ENCODE measurements around the gene OTULIN.

OTULIN gene

DNA sequence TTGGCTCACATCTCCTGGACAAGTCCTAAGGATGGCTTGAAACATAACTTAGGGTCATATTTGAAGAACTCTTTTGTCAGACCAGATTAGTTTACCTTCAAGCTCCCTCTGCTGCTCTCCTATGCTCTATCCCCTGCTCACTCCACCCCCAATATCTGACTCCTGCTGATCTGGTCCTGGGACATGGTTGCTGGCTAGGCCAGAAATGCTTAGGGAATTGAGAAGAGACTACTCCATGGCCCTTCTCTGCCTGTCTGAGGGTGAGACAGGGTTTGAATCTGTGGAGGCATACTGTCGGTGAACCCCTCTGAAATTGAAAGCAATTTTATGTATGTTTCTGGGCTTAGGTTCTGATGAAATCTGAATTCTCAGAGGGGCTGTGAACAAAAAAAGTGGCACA, 3.3 kb downstream of the OTULIN start:
- in situ Hi-C loops (cut with MboI; ENCODE audit: low sequenced_read_pairs) = no loop called here

DNA sequence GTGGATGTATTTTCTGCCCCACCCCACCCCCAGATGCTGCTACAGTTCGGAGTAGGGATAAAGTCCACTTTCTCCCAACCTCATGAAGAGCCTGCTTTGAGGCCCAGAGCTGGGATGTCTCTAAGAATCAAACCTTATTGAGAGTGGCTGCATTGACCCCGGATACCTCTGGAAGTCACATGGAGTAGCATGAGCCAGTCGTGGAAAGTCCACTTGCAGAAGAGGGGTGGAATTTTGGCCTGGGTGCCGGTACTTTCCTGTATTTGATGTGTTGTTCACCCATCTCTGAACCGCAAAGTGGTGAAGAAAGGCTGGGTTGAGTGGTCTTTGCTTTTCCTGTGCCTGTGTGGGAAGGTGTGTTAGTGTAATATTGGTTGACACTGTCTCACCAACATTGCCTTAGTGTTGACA, 3.7 kb downstream of the OTULIN start:
- in situ Hi-C loops (cut with MboI; ENCODE audit: low sequenced_read_pairs) = no loop called here

DNA sequence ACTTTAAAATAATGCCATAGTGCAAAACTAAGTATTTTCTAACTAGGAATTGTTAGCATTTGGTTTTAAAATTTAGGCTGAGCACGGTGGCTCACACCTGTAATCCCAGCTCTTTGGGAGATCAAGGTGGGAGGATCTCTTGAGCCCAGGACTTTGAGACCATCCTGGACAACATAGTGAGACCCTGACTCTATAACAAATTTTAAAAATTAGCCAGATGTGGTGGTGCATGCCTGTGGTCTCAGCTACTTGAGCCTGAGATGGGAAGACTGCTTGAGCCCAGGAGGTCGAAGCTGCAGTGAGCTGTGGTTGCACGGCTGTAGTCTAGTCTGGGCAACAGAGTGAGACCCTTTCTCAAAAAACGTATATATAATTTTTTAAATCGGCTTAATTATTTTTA, 4.9 kb downstream of the OTULIN start:
- in situ Hi-C loops (cut with MboI; ENCODE audit: low sequenced_read_pairs) = no loop called here

DNA sequence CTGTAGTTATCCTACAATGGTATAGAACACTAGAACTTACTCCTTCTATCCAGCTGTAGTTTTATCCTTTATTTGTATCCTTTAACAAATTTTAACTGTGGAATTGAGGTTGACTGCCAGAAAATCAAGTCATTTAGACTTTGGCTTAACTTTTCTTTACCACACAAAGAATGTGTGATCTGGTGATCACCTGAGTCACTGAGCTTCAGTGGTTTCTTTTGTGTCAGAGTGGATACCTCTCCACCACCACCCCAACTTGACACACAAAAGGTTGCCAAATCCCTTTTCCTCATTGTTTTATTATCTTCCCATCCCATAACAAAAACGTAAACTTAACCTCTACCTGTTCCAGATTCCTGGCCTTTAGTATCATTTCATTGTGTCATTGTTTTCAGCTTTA, 5.5 kb downstream of the OTULIN start:
- in situ Hi-C loops (cut with MboI; ENCODE audit: low sequenced_read_pairs) = no loop called here

DNA sequence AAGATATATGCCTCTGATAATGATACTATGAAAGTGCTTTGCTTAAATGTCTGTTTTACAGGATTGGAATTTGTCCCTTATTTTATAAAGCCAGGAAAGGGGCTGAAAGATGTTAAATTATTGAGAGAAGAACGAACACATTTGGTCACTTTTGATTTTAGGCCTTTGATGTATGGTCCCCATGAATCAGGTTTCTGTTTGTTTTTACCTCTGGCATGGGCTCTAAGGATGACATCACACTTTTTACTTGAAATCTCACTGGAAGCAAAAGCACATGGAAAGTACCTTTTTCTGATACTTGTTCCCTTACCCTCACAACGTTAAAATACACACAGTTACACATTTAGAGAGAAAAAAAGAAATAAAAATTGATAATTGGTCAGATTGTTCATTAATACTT, 6.9 kb downstream of the OTULIN start:
- in situ Hi-C loops (cut with MboI; ENCODE audit: low sequenced_read_pairs) = no loop called here

DNA sequence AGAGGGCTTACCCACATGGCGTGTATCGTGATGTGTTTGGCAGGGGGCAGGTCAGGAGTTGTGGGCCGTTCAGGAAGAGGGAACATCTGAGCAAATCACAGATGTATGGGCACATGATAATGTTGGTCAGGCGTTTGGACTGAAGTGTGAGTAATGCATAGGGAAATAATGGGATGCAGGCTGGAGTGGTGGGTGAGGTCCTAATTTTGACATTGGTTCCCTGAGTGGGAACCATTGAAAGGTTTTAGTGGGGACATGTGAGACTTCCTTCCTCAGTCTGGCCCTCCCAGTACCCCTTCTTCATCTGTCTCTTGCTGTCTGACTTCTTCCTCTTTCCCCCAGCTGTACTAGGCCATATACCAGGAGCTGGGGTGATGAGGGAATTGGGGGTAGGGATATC, 7.6 kb downstream of the OTULIN start:
- in situ Hi-C loops (cut with MboI; ENCODE audit: low sequenced_read_pairs) = no loop called here

DNA sequence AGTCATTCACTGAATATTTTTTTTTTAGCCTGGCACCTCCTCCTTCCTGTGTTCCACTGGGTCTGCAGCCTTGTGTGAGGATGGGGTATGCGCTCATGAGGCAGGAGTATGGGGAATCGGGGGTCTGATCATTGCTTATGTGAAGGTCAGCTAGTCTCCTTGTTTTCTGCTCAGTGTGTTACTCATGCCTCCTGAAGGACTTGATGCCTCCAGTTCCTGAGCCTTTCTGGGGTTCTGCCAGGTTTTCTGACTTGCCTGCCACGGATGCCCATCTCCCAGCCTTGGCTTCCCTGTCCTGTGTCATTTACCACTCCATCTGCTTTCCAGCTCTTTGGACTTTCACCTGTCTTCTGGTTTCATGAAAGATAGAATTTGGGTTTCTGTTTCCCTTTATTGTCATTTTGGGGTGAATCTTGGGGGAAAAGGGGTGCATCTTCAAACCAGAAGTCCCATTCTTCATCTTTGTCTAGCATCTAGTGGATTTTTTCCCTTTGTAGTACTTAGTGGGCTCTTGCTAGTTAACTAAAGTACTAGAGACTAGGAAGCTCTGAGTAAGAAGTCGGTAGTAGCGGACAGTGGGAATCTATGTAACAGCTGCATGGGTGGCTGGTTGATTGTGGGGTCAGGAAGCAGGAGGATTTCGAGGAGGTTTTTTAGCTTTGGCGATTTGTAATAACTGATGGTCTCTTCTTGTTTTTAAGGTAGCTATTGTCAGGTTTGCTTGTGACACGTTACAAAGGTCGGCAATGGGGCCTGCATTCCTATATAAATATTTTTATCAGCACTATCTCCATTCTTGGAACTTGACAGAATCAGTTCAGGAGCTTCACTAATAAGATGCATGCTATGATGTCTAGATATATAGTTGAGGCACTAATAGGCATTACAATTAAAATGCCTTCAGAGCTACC, 8.2 kb downstream of the OTULIN start:
- in situ Hi-C loops (cut with MboI; ENCODE audit: low sequenced_read_pairs) = no loop called here

DNA sequence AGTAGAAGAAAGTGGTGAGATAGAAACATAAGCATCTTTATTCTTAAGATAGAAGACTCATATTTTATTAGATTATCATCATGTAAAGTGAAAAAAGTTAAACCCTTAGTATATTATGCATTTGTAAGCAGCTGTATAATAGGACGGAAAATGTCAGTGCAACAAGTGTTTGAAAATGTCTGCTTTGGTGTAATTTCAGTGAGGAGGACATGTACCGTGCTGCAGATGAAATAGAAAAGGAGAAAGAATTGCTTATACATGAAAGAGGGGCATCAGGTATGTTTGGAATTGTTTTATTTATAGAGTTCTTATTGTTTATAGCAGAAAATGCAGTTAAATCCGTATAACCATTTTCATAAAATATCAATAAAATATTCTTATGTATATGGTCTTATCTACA, 8.9 kb downstream of the OTULIN start:
- in situ Hi-C loops (cut with MboI; ENCODE audit: low sequenced_read_pairs) = no loop called here

DNA sequence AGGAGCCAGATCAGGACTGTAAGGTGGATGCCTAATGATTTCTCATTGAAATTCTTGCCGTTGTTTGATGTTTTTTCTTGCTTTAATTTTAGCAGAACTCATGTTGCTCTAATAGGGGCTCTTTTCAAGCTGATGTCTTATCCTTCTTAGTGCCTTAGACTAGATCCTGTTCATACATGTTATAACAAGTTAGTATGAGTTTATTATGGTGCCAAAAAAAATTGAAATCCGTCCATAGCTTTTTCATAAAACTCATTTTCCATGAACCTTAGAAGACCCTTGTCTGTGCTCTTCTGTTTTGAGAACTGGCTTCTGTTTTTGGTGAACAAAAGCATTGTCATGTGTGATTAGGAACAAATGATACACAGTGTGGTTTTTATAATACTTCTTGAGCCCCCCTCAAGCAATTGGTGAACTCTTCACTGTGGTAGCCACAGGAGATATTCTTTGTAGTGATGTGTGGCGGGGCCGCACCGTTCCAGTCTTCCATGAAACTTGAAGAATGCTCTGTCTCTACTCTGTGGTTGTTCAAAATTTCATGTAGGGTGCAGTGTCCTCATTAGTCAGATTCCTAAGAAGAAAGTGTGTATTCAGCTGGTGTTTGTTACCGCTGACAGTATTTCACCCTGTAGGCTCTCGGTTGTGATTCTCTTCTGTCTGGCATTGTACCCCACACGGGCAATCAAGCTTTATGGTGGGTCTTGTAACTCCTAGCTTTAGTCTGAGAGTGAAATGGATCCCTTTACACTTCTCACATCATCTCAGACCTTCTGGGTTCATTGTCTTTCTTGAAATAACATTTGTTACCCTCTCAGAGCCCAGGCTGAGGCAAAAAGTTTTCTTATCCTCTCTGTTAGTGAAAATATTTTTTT, 10.7 kb downstream of the OTULIN start:
- in situ Hi-C loops (cut with MboI; ENCODE audit: low sequenced_read_pairs) = no loop called here

DNA sequence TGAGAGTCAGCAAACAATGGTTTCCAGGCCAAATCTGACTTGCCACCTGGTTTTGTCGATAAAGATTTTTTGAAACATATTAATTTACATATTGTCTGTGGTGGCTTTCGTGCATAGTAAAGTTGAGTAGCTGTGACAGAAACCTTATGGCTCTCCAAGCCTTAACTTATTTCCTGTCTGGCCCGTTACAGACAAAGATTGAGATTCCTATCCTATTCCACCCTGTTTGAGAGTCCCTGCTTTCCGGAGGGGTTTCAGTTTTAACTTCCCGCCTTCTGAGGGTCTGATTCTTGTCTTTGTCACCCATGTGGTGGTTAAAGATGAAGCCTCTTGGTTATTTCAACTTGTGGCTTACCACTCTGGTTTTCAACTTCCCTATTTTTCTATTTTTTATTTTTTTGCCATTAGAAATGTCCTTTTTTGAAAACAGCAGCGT, 11.4 kb downstream of the OTULIN start:
- in situ Hi-C loops (cut with MboI; ENCODE audit: low sequenced_read_pairs) = no loop called here

DNA sequence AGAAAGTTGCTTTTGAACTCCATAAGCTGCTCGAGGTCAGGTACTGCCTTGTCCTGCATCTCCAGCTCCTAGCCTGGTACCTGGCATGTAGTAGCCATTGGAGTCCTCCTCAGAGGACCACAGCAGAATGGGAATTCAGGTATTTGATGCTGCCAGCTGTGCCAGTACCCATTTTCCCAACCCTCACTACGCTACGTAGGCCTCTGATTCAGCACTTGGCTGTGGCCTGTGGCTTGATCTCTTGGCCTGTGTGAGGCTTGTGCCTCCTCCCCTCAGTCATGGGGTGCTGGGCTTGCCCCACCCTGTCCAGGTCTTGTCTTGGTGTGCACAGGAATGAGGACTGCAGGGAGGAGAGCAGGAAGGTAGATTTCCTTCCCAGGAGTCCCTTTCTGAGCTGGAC, 11.8 kb downstream of the OTULIN start:
- in situ Hi-C loops (cut with MboI; ENCODE audit: low sequenced_read_pairs) = no loop called here

DNA sequence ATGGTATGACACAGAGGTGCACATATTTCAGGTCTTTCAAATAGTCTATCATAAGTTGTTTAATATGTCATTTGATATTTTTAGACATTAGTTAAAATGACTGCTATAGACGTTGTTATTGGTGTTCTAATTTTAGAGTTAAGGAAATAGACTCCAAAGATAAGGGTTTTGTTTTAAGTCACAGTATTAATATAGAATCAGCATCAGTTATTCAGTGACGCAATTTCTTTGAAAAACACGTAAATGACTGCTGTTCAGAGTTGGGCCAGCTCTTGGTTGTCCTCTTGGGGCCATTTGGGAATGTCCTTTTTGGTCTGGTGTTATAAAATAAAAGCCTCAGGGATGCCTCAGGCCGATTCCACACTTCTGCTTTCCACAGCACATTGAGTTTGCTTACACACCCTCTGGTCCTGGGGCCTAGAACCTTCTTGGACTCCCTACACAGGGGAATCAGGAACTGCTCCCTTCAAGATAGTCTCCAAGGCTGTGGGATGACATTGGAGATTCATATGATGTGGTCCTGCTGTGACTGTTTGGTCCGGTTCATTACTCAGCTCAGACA, 14.3 kb downstream of the OTULIN start:
- in situ Hi-C loops (cut with MboI; ENCODE audit: low sequenced_read_pairs) = no loop called here

DNA sequence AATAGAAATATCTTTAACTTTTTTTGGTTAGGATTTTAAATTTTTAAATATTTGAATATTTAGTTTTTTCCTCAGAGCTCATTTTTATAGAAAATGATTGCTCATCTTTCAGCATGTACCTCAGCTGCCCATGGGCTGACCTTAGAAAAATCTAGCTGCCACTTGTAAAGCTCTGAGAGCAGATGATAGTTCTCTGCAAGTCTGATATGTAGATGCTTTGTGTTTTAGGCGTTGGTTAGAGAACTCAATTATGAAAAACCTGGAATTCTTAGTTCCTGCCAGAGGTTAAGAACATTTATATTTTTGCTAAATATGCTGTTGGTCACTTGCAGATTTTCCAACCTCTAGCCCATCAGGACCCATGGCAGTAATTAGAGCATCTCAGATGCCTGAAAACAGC, 15.1 kb downstream of the OTULIN start:
- in situ Hi-C loops (cut with MboI; ENCODE audit: low sequenced_read_pairs) = no loop called here

DNA sequence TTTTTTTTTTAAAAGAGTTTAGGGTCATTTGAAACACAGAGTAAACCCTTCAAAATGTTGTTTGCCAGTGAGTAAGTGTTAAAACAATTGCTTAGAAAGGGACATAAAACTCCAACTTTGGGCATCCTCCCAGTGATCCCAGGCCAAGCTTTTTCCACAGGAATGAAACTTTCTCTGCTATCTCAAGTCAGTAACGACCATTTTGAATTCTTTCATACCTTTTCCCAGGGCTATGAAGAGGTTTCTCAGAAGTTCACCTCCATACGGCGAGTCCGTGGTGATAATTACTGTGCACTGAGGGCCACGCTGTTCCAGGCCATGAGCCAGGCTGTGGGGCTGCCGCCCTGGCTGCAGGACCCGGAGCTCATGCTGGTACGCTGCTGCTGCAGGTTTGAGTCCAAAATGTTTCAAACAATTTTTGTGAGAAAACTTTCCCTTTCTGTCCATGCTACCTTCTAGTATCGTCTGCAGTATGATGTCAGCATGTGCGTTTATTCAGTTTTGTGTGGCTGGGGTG, 16.8 kb downstream of the OTULIN start:
- in situ Hi-C loops (cut with MboI; ENCODE audit: low sequenced_read_pairs) = no loop called here

DNA sequence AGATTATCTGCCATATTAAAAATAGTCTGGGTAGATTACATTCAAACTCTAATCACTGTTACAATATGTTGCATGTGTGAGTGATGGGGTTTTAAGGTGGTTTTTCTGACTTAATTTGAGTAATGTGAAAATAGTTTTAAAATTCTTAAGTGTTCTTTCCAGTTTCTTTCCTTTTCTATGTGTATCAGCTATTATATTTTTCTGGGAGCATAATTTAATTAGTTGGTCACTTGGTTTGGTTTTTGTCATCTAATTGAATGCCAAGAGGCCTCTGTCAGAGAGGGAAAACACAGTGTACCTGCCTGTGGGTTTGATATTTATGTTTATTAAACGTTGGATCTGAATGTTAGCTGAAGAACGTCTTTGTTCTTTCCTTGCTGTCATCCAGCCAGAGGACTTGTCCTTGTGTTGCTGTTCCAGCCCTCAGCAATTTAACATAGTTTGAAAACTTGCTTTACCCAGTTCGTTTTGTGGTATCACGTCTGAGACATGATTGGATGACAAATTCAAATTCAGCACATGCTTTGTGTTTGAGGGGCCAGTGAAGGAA, 19.5 kb downstream of the OTULIN start:
- in situ Hi-C loops (cut with MboI; ENCODE audit: low sequenced_read_pairs) = no loop called here

DNA sequence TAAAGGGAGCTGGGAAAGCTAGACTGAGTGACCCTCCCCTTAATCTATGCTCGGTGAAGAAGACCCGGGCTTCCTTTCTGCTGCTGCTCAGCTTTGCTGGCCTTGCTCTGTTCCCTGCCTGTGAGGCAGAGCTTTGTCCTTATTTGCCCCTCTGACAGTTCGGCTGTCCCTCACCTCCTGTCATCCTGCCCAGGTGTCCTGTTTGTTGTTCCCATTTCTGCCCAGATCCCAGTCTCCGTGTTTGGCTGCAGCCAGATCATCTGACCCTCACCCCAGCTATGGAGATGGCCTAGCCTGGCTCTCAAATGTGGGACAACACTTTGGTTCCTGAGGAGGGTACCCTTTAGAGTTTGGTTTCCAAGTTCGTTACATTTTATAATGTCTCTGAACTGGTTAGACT, 20.2 kb downstream of the OTULIN start:
- in situ Hi-C loops (cut with MboI; ENCODE audit: low sequenced_read_pairs) = no loop called here

DNA sequence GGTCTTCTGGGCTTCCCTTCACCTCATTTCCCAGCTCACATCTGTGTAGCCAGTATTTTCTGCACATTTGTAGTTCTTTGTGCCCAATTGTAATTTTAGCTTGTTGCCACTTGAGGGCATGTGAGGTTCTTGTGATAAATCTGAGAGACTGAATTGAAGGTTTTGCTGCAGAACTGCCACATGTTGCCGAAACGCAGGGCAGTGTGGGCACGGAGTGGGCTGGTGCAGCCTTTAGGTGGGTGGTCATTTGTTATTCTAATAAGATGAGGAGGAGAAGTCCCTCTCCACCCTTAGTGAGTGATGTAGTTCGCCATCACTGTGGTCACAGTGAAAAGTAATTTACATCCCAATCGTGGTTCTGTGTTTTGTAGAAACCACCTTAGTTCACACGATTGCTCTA, 21.2 kb downstream of the OTULIN start:
- in situ Hi-C loops (cut with MboI; ENCODE audit: low sequenced_read_pairs) = no loop called here

DNA sequence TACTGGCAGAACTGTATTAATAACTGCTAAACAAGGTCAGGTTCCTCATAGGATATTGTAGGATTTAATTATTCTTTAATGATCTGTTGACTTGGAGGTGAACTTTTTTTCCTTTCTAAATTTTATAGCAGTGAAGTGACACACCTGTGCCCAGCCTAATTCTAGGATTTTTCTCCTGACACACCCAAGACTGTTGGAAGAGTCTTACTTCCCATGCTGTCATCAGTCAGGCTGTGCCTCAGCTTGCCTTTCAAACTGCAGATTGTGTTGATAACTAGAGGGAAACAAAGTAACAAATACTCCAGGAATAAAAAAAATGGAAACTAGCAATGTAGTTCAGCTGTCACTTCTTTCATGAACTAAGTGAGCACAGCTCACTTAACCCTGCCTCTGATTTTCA, 22.0 kb downstream of the OTULIN start:
- in situ Hi-C loops (cut with MboI; ENCODE audit: low sequenced_read_pairs) = no loop called here

DNA sequence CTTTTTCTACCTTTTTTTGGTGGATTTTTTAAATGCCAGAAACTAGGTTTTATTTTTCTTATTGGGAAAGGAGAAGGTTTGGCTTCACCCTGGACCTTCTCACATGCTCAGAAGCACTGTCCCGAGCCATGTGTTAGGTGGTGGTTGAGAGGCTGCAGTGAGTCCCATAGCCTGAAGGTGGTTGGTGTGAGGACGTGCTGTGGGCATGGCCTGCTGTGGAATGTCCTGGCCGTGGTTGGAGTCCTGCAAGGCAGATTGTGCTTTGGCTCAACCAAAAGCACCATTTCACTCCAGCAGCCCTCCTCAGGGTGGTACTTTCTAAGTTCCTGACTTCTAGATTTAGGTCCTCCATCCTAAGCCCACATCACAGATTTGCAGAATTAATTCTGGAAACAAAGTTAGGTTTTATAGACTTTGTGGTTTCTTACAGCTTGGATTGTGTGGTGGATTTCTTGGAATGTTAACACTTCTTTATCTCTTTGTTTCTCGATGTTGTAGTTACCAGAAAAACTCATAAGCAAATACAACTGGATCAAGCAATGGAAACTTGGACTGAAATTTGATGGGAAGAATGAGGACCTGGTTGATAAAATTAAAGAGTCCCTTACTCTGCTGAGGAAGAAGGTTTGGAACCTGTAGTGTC, 22.6 kb downstream of the OTULIN start:
- in situ Hi-C loops (cut with MboI; ENCODE audit: low sequenced_read_pairs) = no loop called here

DNA sequence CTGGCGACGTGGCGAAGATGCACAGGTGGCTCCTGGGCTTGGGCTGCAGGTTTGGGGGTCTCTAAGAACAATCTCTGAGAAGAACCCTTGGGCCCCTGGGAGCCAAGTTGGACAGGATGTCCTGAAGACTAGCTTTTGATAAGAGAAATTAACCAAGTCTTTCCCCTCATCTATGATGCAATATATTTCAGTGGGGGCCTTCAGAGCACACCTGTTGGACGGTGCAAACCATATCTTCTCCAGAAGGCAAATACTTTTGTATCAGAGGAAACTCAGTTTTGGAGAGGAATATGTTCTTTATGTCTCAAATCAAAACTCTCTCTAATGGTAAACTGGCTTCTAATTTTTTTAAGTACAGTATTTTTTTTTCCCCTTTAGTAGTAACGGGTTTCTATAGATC, 28.6 kb downstream of the OTULIN start:
- in situ Hi-C loops (cut with MboI; ENCODE audit: low sequenced_read_pairs) = no loop called here

DNA sequence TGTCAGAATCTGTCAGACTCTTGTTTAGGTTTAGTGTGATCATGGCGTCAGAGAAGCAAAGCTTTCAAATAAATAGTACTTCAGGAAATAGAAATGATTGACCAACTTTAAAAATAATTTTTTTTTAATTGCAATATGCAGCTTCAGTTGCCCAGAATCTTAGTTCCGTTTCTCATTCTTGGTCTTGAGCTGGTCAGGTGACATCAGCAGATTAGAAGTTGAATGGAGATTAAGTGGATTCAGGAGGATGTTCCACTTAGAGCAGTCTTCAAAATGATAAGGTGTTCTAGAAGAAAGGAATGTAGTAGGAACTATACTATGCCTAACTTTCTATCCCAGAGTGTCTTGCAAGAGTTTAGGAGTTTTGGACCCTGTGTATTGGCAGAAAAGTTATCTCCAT, 30.6 kb downstream of the OTULIN start:
- in situ Hi-C loops (cut with MboI; ENCODE audit: low sequenced_read_pairs) = no loop called here
